Sigmoid colon (tissue), 4 donors: ENCODE data around the gene PNISR.

ENCODE experiments used
- EP300 ChIP-seq, 4 donors: sonication (generic); formaldehyde crosslinking; IDR thresholded peaks; one replicate each; pipeline ENCODE4 v1.6.1; 2017; ENCODE audit warnings: antibody characterized with exemption in 4 of 4
- POLR2A ChIP-seq, 2 donors: fragments of 450-650 bp; IDR thresholded peaks; one replicate each; pipeline ENCODE4 v1.6.1; 2016; ENCODE audit warnings: antibody characterized with exemption in 2 of 2, mild to moderate bottlenecking in 2 of 2, moderate library complexity in 2 of 2
- POLR2AphosphoS5 ChIP-seq, 4 donors: sonication (generic); formaldehyde crosslinking; IDR thresholded peaks; one replicate each; pipeline ENCODE4 v1.6.1; 2017; ENCODE audit warnings: antibody characterized with exemption in 4 of 4
- TF ChIP-seq, protein P1 (sequence below), 4 experiments: fragments of 450-650 bp in 3 of 4; fragments of 200-600 bp in 1 of 4; IDR thresholded peaks; one replicate each; pipeline ENCODE4 v1.5.1; 2016 to 2019; ENCODE audit warnings: antibody characterized with exemption in 4 of 4, mild to moderate bottlenecking in 3 of 4, moderate library complexity in 2 of 4

- no peak for TF ChIP-seq POLR2A (IDR thresholded peaks at IDR 0.05)
- TF ChIP-seq, protein P1, sequence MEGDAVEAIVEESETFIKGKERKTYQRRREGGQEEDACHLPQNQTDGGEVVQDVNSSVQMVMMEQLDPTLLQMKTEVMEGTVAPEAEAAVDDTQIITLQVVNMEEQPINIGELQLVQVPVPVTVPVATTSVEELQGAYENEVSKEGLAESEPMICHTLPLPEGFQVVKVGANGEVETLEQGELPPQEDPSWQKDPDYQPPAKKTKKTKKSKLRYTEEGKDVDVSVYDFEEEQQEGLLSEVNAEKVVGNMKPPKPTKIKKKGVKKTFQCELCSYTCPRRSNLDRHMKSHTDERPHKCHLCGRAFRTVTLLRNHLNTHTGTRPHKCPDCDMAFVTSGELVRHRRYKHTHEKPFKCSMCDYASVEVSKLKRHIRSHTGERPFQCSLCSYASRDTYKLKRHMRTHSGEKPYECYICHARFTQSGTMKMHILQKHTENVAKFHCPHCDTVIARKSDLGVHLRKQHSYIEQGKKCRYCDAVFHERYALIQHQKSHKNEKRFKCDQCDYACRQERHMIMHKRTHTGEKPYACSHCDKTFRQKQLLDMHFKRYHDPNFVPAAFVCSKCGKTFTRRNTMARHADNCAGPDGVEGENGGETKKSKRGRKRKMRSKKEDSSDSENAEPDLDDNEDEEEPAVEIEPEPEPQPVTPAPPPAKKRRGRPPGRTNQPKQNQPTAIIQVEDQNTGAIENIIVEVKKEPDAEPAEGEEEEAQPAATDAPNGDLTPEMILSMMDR (IDR thresholded peaks at IDR 0.05) = no peak
- no peak for TF ChIP-seq POLR2AphosphoS5 (IDR thresholded peaks at IDR 0.05)
- TF ChIP-seq EP300 (IDR thresholded peaks at IDR 0.05) = no peak
These were observed 1.3 kb upstream of the PNISR start for GRCh38 chr6:99426451-99426757.
